ENCODE data around the gene PANK3. TPM values are rescaled to one million over a fixed set of nuclear protein-coding genes. Genes with fewer than 3 reads are reported as not detected.

The PANK3 gene
- total and polyA plus RNA-seq, 2 experiments from 2014 or later, result 11.8 to 24.2 TPM

DNA sequence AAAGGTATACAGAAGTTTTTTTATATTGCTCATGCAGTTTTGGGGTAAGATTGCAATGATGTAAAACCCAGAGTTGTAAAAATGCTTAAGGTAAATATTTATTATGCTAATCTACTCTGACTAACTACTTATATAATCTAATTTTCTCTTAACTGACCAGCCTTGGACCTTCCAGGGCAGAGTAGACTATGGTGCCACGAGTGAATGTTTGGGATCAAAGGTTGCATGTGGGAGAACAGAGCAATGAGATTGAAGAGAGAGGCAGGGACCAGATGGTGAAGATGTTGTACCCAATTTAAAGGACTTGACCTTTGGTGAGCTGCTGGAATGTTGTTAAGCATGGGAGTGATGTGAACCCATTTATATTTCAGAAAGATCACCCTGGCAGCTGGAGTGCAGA lies 34.8 kb upstream of the PANK3 start:
- no peak for TF ChIP-seq EZH2phosphoT487 (IDR thresholded peaks at IDR 0.05; ENCODE audit: insufficient read depth, low read depth)
- TF ChIP-seq EZH2 (IDR thresholded peaks at IDR 0.05; ENCODE audit: insufficient read depth, poor library complexity, severe bottlenecking), result no peak
- no peak overlapping the region for H3K9ac ChIP-seq
- in situ Hi-C loops (cut with MboI), result no loop called here
- no peaks in the 10 kb centered on the region for H3K36me3 ChIP-seq (ENCODE audit: low read depth)
- no peak overlapping the region for H3K4me2 ChIP-seq (ENCODE audit: unreplicated experiment)
- no peaks in the 10 kb centered on the region for H3K9me2 ChIP-seq (ENCODE audit: insufficient read depth)
- H3F3A ChIP-seq (ENCODE audit: insufficient read depth), result no peaks in the 10 kb centered on the region
- no peak overlapping the region for H3K27ac ChIP-seq
- no peaks in the 10 kb centered on the region for H3K79me2 ChIP-seq (ENCODE audit: insufficient read depth)
- 28 to 37% methylated on average over 1 of the region's 1 CpG for WGBS, 2 experiments (ENCODE audit: low coverage in 1 of 2, low lambda C conversion rate in 2 of 2, missing lambda C conversion rate in 2 of 2)
- no peak for DNase-seq
- H3K4me3 ChIP-seq, result no peak overlapping the region
- no peaks in the 10 kb centered on the region for H4K20me1 ChIP-seq (ENCODE audit: insufficient read depth)
- no peaks in the 10 kb centered on the region for H3K4me1 ChIP-seq (ENCODE audit: insufficient read depth)
- no peak overlapping the region for H2AFZ ChIP-seq
- no peaks in the 10 kb centered on the region for H3K27me3 ChIP-seq (replicated peaks; ENCODE audit: insufficient read depth)
- no peaks in the 10 kb centered on the region for H3K9me3 ChIP-seq (ENCODE audit: low read depth)

DNA sequence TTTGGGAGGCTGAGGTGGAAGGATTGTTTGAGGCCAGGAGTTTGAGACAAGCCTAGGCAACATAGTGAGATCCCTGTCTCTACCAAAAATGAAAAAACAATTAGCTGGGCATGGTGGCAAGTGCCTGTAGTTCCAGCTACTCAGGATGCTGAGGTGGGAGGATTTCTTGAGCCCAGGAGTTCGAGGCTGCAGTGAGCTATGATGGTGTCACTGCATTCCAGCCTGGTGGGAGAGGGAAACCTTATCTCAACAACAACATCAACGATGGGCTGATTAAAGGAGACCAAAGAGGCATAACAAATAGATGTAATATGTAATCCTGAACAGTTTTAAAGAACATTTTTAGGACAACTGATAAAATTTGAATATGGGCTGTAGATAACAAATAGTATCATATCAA lies 34.2 kb upstream of the PANK3 start:
- no peak overlapping the region for H3K4me3 ChIP-seq
- H3K36me3 ChIP-seq (ENCODE audit: low read depth), result no peaks in the 10 kb centered on the region
- H3K4me2 ChIP-seq (ENCODE audit: unreplicated experiment), result no peak overlapping the region
- no peak overlapping the region for H2AFZ ChIP-seq
- H3K79me2 ChIP-seq (ENCODE audit: insufficient read depth), result no peaks in the 10 kb centered on the region
- WGBS, 2 experiments (ENCODE audit: low coverage in 1 of 2, low lambda C conversion rate in 2 of 2, missing lambda C conversion rate in 2 of 2), result 26 to 38% methylated on average over 2 of the region's 2 CpGs
- no peaks in the 10 kb centered on the region for H3F3A ChIP-seq (ENCODE audit: insufficient read depth)
- no peaks in the 10 kb centered on the region for H4K20me1 ChIP-seq (ENCODE audit: insufficient read depth)
- DNase-seq, result no peak
- no peak overlapping the region for H3K27ac ChIP-seq
- in situ Hi-C loops (cut with MboI), result no loop called here
- H3K4me1 ChIP-seq (ENCODE audit: insufficient read depth), result no peaks in the 10 kb centered on the region
- no peak overlapping the region for H3K9ac ChIP-seq
- H3K27me3 ChIP-seq (replicated peaks; ENCODE audit: insufficient read depth), result no peaks in the 10 kb centered on the region
- TF ChIP-seq EZH2phosphoT487 (IDR thresholded peaks at IDR 0.05; ENCODE audit: insufficient read depth, low read depth), result no peak
- TF ChIP-seq EZH2 (IDR thresholded peaks at IDR 0.05; ENCODE audit: insufficient read depth, poor library complexity, severe bottlenecking), result no peak
- no peaks in the 10 kb centered on the region for H3K9me3 ChIP-seq (ENCODE audit: low read depth)
- no peaks in the 10 kb centered on the region for H3K9me2 ChIP-seq (ENCODE audit: insufficient read depth)

DNA sequence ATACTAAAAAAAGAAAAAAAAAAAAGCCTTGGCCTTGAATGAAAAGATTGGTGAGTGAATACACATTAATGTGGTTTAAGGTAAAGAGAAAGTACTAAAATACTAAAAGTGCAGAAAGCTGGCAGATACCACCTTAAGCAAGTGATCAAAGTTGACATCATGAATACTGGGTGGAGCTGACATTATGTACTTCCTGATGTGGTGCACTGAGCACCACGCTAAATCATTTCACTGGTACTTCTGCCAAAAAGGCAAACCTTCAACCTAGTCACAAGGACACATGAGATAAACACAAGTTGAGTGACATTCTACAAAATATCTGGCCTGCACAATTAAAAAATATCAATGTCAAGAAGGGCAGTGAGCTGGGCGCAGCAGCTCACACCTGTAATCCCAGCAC lies 33.8 kb upstream of the PANK3 start:
- no peaks in the 10 kb centered on the region for H3K9me2 ChIP-seq (ENCODE audit: insufficient read depth)

DNA sequence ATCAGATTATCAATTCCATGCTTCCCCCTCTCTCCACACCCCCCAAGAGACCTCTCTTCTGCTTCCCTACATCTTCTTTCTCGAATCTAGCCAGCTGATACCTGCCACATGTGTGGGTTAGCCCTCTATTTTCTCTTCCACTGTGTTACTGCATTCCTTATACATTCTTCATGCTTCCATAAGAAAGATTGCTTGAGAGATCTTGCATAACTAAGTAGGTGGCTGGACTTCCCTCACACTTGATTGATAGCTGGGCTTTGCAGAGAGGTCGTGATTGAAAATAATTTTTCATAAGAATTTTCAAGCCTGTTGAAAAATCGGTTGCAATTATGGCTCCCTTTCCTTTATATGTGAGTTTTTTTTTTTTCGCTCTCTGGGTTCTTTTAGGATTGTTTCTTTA lies 33.0 kb upstream of the PANK3 start:
- Histone ChIP-seq H3F3A (ENCODE audit: insufficient read depth) (no peaks in the 10 kb centered on the region), H3K4me1 (ENCODE audit: insufficient read depth) (no peaks in the 10 kb centered on the region), H3K9ac (no peak overlapping the region), H2AFZ (no peak overlapping the region), H3K4me2 (ENCODE audit: unreplicated experiment) (no peak overlapping the region), H3K27ac (no peak overlapping the region), H3K4me3 (no peak overlapping the region), H3K9me2 (ENCODE audit: insufficient read depth) (no peaks in the 10 kb centered on the region), H3K79me2 (ENCODE audit: insufficient read depth) (no peaks in the 10 kb centered on the region), H3K36me3 (ENCODE audit: low read depth) (no peaks in the 10 kb centered on the region), H3K9me3 (ENCODE audit: low read depth) (no peaks in the 10 kb centered on the region), H4K20me1 (ENCODE audit: insufficient read depth) (no peaks in the 10 kb centered on the region), H3K27me3 (replicated peaks; ENCODE audit: insufficient read depth) (no peaks in the 10 kb centered on the region)
- WGBS, 2 experiments (ENCODE audit: low coverage in 1 of 2, low lambda C conversion rate in 2 of 2, missing lambda C conversion rate in 2 of 2), result 60 to 72% methylated on average over 4 of the region's 4 CpGs
- DNase-seq, result no peak
- in situ Hi-C loops (cut with MboI), result no loop called here
- TF ChIP-seq EZH2 (IDR thresholded peaks at IDR 0.05; ENCODE audit: insufficient read depth, poor library complexity, severe bottlenecking) (no peak), EZH2phosphoT487 (IDR thresholded peaks at IDR 0.05; ENCODE audit: insufficient read depth, low read depth) (no peak)

More for the DNA sequence above, 33.8 kb upstream of the PANK3 start:
- peak; percentile 11 for DNase-seq
- in situ Hi-C loops (cut with MboI), result no loop called here
- TF ChIP-seq EZH2 (IDR thresholded peaks at IDR 0.05; ENCODE audit: insufficient read depth, poor library complexity, severe bottlenecking) (no peak), EZH2phosphoT487 (IDR thresholded peaks at IDR 0.05; ENCODE audit: insufficient read depth, low read depth) (no peak)
- Histone ChIP-seq H3K79me2 (ENCODE audit: insufficient read depth) (no peaks in the 10 kb centered on the region), H3K9me3 (ENCODE audit: low read depth) (no peaks in the 10 kb centered on the region), H3K4me1 (ENCODE audit: insufficient read depth) (no peaks in the 10 kb centered on the region), H2AFZ (no peak overlapping the region), H4K20me1 (ENCODE audit: insufficient read depth) (no peaks in the 10 kb centered on the region), H3K4me3 (no peak overlapping the region), H3K36me3 (ENCODE audit: low read depth) (no peaks in the 10 kb centered on the region), H3K27ac (no peak overlapping the region), H3K9ac (no peak overlapping the region), H3F3A (ENCODE audit: insufficient read depth) (no peaks in the 10 kb centered on the region), H3K27me3 (replicated peaks; ENCODE audit: insufficient read depth) (no peaks in the 10 kb centered on the region), H3K4me2 (ENCODE audit: unreplicated experiment) (no peak overlapping the region)
- 53 to 56% methylated on average over 2 of the region's 2 CpGs for WGBS, 2 experiments (ENCODE audit: low coverage in 1 of 2, low lambda C conversion rate in 2 of 2, missing lambda C conversion rate in 2 of 2)

DNA sequence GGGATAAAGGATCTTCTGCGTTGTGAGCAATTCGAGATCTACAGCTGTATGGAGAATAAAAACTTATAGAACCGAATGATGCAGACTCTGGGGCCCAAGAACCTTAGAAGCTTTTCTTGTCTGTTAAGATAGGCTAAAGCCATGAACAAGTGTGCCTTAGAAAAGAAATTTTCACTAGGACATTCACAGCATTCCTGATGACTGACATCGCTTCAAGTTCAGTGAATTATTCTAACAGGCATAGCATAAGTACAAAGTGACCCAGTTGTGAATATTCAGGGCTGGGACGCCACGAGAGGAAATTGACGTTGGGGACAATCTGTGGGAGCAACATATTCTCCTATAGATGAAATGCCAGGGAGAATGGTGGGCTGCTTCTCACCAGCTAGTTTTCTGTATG lies 32.0 kb upstream of the PANK3 start:
- no peaks in the 10 kb centered on the region for H3K79me2 ChIP-seq (ENCODE audit: insufficient read depth)
- H3K9me2 ChIP-seq (ENCODE audit: insufficient read depth), result no peaks in the 10 kb centered on the region
- no peak overlapping the region for H3K9ac ChIP-seq
- H3K27me3 ChIP-seq (replicated peaks; ENCODE audit: insufficient read depth), result no peaks in the 10 kb centered on the region
- H3K4me1 ChIP-seq (ENCODE audit: insufficient read depth), result no peaks in the 10 kb centered on the region
- WGBS, 2 experiments (ENCODE audit: low coverage in 1 of 2, low lambda C conversion rate in 2 of 2, missing lambda C conversion rate in 2 of 2), result 43 to 48% methylated on average over 7 of the region's 7 CpGs
- no peak overlapping the region for H2AFZ ChIP-seq
- H3K4me2 ChIP-seq (ENCODE audit: unreplicated experiment), result no peak overlapping the region
- no peaks in the 10 kb centered on the region for H4K20me1 ChIP-seq (ENCODE audit: insufficient read depth)
- H3K4me3 ChIP-seq, result no peak overlapping the region
- no peak for TF ChIP-seq EZH2 (IDR thresholded peaks at IDR 0.05; ENCODE audit: insufficient read depth, poor library complexity, severe bottlenecking)
- no peak for TF ChIP-seq EZH2phosphoT487 (IDR thresholded peaks at IDR 0.05; ENCODE audit: insufficient read depth, low read depth)
- H3K27ac ChIP-seq, result no peak overlapping the region
- peak; percentile 14 for DNase-seq
- no peaks in the 10 kb centered on the region for H3K9me3 ChIP-seq (ENCODE audit: low read depth)
- H3F3A ChIP-seq (ENCODE audit: insufficient read depth), result no peaks in the 10 kb centered on the region
- H3K36me3 ChIP-seq (ENCODE audit: low read depth), result no peaks in the 10 kb centered on the region
- in situ Hi-C loops (cut with MboI), result no loop called here
